Stimulated activated CD4-positive, alpha-beta T cell treated with anti-CD3 and anti-CD28 coated beads, Interleukin-2, amount 100 ng/mL, for 24 hours (primary cell): ENCODE measurements around the gene SAMHD1.
A peak's percentile ranks its signal among the peaks of the same experiment; 100 is the strongest.
"Not testable (repeated sequence)": the region's sequence is repeated elsewhere in the genome, so short reads cannot be mapped to it uniquely, and the experiment has no call there.

Experiments used
- DNase-seq, 2 donors: peaks; one replicate each; pipeline ENCODE4 v3.0.0-alpha.2; 2020

SAMHD1 gene

DNA sequence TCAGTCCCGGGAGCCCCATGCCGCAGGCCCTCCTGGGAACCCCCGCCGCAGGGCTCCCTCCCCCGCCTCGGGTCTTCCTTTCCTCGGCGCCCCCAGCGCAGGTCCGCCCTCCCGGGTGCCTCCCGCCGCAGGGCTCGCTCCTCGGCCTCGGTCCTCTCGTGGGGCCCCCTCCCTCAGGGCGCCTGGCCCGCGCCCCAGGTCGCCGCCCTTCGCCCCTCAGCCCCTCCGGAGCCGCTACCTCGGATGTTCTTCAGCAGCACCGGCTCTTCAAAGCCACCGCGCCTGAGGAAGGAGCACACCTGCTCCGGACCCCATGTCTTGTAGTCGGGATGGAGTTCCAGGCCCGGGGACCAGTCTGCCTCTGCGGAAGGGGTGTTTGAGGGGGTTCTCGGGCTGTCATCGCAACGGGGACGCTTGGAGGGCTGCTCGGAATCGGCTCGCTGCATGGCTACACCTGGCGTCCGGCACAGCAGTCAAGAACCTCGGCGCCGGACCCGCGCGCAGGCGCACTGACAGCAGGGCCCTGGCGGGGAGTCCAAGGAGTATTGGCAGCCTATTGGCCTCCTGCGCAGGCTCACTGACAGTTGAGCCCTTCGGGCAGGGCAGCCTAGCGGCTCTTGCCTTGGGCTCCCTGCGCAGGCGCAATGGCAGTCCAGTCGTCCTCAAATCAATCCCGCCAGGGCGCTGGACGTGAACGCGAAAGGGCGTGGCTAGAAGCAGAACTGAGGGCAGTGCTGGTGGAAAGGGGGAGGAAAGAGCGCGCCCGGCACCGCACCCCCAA, at the start of gene SAMHD1:
Gene SAMHD1 (minus strand): TSS at position 511 of the 781 bp plus-strand sequence. CDS start 65 bp downstream, at position 446.
- DNase-seq = peak; percentile 90 to 92

DNA sequence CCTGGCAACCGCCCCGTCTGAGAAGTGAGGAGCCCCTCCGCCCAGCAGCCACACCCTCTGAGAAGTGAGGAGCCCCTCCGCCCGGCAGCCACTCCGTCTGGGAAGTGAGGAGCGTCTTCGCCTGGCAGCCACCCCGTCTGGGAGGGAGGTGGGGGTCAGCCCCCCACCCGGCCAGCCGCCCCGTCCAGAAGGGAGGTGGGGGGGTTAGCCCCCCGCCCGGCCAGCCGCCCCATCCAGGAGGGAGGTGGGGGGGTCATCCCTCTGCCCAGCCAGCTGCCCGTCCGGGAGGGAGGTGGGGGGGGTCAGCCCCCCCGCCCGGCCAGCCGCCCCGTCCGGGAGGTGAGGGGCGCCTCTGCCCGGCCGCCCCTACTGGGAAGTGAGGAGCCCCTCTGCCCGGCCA, 48.7 kb upstream of the SAMHD1 start:
- not testable (repeated sequence) for DNase-seq

- no peak for DNase-seq
These were observed 47.1 kb upstream of the SAMHD1 start for GRCh38 chr20:36998652-36999051.

GRCh38 chr20:36997121-36997520, 45.6 kb upstream of the SAMHD1 start:
- no peak for DNase-seq

DNA sequence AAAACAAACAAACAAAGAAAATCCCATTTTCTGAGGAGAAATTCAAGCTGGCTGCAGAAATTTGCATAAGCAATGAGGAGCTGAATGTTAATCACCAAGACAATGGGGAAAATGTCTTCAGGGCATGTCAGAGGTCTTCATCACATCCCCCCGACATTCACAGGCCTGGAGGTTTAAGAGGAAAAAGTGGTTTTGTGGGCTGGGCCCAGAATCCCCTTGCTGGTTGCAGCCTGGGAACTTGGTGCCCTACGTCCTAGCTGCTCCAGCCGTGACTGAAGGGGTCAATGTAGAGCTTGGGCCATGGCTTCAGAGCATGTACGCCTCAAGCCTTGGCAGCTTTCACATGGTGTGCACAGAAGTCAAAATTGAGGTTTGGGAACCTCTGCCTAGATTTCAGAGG, 42.7 kb upstream of the SAMHD1 start:
- DNase-seq = not testable (repeated sequence)

DNA sequence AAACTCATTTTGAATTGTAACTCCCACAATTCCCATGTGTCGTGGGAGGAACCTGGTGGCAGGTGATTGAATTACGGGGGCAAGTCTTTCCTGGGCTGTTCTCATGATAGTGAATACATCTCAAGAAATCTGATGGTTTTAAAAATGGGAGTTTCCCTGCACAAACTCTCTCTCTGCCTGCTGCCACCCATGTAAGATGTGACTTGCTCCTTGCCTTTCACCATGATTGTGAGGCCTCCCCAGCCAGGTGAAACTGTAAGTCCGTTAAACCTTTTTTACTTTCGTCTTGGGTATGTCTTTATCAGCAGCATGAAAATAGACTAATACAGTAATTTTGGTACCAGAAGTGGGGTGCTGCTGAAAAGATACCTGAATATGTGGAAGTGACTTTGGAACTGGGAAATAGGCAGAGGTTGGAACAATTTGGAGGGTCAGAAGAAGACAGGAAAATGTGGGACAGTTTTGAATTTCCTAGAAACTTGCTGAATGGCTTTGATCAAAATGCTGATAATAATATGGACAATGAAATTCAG, 41.4 kb upstream of the SAMHD1 start:
- DNase-seq = no peak

DNA sequence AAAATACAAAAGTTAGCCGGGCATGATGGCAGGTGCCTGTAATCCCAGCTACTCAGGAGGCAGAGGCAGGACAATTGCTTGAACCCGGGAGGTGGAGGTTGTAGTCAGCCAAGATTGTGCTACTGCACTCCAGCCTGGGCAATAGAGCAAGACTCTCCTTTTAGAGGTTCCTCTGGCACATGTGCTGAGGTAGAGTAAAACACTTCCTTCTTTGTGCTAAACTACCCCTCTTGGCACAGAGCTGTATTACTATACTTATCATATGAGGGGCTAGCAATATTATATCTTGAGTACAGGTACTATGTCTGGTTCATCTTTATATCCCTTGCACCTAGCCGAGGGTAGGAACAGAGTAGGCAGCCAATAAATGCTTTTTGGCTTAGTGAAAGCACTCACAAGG, 40.2 kb upstream of the SAMHD1 start:
- DNase-seq = no peak

- DNase-seq = no peak
These were observed 38.3 kb upstream of the SAMHD1 start for GRCh38 chr20:36989797-36990196.

DNA sequence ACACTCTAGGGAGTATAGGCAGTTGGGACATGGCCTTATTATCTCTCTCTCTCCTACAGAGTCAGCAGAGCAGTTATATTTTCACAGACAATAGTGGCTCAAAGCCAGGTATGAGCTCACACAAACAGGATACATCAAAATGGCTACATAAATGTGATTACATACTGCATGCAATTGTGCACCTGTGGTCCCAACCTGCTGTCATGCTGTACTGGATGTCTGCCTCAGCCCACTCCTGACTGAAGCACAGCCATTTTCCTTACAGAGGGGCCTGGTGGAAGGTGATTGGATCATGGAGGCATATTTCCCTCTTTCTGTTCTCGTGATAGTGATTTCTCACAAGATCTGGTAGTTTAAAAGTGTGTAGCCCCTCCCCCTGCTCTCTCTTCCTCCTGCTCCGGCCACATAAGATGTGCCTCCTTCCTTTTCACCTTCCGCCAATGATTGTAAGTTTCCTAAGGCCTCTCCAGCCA, 37.0 kb upstream of the SAMHD1 start:
- DNase-seq = no peak

DNA sequence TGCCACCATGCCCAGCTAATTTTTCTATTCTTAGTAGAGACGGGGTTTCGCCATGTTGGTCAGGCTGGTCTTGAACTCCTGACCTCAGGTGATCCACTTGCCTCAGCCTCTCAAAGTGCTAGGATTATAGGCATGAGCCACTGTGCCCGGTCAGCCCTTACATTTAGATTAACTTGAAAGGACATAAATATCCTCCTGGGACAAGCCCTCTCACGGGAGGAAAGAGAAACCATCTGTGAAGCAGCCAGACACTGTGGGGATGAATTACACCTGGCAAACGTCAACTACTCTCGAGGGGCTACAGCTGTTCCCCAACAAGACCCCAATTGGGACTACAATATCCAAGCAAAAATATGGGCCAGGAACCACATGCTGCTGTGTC, 32.7 kb upstream of the SAMHD1 start:
- DNase-seq = no peak

DNA sequence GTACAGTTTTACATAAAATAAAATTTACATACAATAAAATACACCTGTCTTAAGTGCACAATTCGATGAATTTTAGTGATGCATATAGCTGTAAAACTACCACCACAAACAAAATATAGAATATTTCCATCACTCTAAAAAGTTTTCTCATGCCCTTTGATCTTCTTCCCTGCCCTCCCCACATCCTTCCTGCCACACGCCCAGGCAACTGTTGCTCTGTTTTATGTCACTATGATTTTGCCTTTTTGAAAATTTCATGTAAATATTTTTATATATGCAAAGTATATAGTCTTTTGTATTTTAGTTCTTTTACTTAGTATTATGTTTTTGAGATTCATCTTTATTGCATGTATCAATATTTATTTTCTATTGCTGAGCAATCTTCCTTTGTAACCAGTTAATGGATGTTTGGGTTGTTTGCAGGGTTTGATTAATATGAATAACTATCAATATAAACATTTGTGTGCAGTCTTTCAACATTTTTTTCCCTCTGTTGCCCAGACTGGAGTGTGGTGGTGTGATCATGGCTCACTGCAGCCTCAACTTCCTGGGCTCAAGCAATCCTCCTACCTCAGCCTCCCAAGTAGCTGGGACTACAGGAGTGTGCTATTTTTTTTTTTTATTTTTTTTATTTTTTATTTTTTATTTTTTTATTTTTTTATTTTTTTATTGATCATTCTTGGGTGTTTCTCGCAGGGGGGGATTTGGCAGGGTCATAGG, 23.8 kb upstream of the SAMHD1 start:
- DNase-seq = peak; percentile 30 to 50

GRCh38 chr20:36974660-36975059, 23.2 kb upstream of the SAMHD1 start:
- no peak for DNase-seq

DNA sequence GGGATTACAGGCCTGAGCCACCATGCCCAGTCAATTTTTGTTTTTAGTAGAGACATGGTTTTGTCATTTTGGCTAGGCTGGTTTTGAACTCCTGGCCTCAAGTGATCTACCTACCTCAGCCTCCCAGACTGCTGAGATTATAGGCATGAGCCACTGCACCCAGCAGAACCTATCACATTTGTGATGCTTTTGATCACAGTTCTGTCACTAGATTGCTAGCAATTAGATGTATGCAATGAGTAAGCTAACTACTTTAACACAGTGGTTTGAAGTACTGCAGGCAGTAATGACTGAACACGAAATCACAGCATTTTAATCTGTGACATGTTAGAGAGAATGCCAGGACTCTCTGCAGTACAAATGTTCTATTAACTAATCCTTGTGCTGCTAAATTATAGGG, 19.6 kb upstream of the SAMHD1 start:
- DNase-seq = no peak

DNA sequence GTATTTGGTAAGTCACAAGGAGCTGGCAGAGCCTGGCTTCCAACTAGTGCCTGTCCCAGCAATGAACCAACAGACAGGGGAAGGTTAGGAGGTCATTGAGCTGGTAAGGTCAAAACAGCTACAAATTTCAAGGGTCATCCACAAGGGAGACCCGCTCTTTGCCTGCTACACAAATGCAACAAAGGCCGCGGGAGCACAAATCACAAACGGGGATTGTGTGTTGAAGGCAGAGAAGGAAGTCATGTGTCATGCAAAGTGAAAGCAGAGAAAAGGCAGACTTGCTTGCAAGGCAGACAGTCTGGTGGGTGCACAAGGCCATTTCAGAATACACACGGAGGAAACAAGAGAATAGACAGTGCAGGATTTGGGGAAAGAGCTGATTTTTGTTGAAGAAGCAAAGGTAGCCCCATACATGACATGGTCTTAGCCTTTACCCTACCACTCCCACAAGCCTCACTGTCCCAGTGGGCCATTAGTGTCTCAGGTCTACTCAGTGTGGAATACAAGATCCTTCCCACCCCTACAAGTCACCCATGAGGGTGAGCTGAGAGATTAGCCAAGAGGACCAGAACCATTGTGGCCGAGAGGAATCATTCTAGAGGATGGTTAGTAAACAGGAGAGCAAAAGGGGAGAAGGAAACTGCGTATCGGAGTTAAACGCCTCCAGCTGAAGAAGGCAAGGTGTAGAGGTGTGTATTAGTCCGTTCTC, 18.1 kb upstream of the SAMHD1 start:
- peak; percentile 30 to 42 for DNase-seq

DNA sequence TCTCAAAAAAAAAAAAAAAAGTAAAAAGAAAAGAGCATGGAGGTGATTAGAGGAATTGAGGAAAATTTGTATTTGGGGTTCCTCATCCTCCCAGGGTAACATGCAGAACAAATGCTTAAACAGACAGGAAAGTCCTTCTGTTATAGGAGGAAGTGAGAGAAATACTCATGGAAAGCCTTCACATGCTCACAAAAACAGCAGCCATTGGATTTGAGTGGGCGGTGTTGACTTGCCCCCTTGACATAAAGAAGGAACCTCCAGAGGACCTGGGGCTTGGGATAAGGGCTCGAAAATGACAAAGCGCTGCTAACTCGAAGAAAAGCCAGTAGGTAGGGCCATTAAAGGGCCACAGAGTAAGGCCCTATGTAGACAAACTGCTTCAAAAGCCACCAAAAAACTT, 17.5 kb upstream of the SAMHD1 start:
- no peak for DNase-seq

DNA sequence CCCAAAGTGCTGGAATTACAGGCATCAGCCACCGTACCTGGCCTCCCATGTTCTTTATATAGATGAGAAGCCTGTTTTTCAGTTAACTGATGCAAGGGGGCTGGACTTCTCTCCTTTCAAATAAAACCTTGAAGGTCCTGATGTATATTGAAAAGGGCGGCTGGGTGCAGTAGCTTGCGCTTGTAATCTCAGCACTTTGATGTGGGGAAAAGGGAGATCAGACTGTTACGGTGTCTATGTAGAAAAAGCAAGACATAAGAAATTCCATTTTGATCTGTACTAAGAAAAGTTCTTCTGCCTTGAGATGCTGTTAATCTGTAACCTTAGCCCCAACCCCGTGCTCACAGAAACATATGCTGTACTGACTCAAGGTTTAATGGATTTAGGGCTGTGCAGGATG, 16.1 kb upstream of the SAMHD1 start:
- DNase-seq = no peak

GRCh38 chr20:36966965-36967364, 15.5 kb upstream of the SAMHD1 start:
- DNase-seq = not testable (repeated sequence)

DNA sequence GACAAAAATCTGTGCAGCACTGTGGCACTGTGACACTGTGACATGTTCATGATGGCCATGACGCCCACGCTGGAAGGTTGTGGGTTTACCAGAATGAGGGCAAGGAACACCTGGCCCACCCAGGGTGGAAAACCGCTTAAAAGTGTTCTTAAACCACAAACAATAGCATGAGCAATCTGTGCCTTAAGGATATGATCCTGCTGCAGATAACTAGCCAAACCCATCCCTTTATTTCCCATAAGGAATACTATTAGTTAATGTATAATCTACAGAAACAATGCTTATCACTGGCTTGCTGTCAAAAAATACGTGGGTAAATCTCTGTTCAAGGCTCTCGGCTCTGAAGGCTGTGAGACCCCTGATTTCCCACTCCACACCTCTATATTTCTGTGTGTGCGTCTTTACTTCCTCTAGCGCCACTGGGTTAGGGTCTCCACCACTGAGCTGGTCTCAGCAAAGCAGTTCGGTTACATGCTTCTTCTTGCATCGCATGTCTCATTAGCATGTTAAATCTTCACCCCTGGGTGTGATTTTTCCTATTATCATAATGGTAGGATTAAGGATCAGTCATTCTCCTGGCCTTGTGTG, 10.9 kb upstream of the SAMHD1 start:
- DNase-seq = not testable (repeated sequence)

DNA sequence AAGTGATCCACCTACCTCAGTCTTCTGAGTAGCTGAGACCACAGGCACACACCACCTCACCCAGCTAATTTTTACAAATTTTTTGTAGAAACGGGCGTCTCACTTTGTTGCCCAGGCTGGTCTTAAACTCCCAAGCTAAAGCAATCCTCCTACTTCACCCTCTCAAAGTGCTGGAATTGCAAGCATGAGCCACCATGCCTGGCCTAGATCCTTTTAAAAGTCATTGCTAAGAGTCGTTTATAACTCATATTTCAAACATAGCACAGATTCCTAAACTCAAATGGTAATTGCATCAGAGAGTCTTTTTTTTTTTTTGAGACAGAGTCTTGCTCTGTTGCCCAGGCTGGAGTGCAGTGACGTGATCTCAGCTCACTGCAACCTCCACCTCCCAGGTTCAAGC, 7.7 kb upstream of the SAMHD1 start:
- no peak for DNase-seq

DNA sequence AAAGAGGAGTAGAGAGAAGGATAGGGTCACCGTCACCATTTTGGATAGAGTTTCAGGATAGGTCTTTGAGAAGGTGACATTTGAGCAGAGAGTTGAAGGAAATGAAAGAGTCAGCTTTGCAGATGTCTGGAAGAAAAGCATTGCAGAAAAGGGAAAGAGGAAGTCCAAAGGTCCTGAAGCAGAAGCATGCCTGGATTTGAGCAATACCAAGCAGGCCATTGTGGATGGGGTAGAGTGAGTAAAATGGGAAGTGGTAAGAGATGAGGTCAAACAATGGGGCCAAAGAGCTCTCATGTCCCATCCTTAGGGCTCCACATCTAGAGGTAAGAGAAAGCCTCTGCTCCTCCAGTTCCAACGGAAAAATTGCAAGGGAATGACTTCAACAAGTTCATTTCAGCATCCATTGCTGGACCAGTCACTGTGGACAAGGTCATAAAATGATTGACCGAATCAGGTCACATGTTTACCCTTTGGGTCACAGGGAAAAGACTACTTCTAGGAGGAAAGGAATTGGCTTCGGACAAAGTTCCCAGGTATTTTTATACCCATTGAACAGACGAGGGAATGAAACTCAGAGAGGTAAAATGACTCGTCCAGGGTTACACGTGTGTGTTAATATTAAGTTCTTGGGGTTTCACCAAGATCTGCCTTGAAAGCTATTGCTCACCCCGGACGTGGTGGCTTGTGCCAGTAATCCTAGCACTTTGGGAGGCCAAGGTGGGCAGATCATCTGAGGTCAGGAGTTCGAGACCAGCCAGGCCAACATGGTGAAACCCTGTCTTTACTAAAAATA, 6.6 kb upstream of the SAMHD1 start:
- DNase-seq = no peak

DNA sequence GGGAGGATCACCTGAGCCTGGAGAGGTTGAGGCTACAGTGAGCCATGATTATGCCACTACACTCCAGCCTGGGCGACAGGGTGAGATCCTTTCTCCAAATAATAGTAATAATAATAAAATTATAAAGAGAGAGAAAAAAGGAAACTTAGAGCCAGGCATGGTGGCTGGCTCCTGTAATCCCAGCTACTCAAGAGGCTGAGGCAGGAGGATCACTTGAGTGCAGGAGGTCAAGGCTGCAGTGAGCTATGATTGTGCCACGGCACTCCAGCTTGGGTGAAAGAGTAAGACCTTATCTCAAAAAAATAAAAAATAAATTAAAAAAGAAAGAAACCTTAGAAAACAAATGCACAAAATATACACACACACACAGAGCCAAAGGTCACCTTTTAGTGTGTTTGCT, 5.2 kb upstream of the SAMHD1 start:
- no peak for DNase-seq

- DNase-seq = no peak
These were observed 4.5 kb upstream of the SAMHD1 start for GRCh38 chr20:36956016-36956415.
